ENCODE results near the gene PPFIBP2. TPM values are rescaled to one million over a fixed set of nuclear protein-coding genes. Genes with fewer than 3 reads are reported as not detected.

The PPFIBP2 gene
- total and polyA plus RNA-seq, 2 of the 13 experiments (the other 11 are each of a cell fraction or from before 2014, with no cell fraction given) = 15.0 to 52.5 TPM

- H4K20me1 ChIP-seq (ENCODE audit: insufficient read depth, low read length) = peaks cover 6% of the 10 kb centered on the region; the same call in 1 of the 2 replicates
- peaks cover 10% of the 10 kb centered on the region for H3K79me2 ChIP-seq (ENCODE audit: insufficient read depth, low read length)
- H3K4me3 ChIP-seq (replicated peaks in 1 of 3; ENCODE audit: insufficient read depth in 1 of 3, low read depth in 2 of 3, low read length in 3 of 3) = no peak overlapping the region
- DNase-seq (ENCODE audit: low spot score) = no peak
- no peaks in the 10 kb centered on the region for H3K27me3 ChIP-seq (ENCODE audit: control insufficient read depth in 1 of 2, insufficient read depth in 2 of 2, low read length in 2 of 2)
- no peak overlapping the region for H3K27ac ChIP-seq (ENCODE audit: extremely low read length, insufficient read depth, low read length)
- H3K9me3 ChIP-seq (ENCODE audit: low read length) = no peaks in the 10 kb centered on the region
- FAIRE-seq = no peak
- H3K4me2 ChIP-seq (ENCODE audit: low read depth, low read length) = no peak overlapping the region
- H3K9ac ChIP-seq (ENCODE audit: insufficient read depth, low read depth, low read length) = no peak overlapping the region
- BruUV-seq (replicated peaks) = no TSS peak
- H2AFZ ChIP-seq (ENCODE audit: low read length) = no peak overlapping the region
- H3K36me3 ChIP-seq (replicated peaks in 1 of 2; ENCODE audit: control insufficient read depth in 1 of 2, insufficient read depth in 2 of 2, low read length in 2 of 2) = peaks cover 4 to 35% of the 10 kb centered on the region in 2 experiments
- WGBS (ENCODE audit: low lambda C conversion rate) = 97% methylated on average over 2 of the region's 2 CpGs
- ChIA-PET POLR2A (interaction anchor here (4.0 kb wide), 1 partner anchor 11 kb away, joined by 20 read pairs; no protein-coding TSS in a partner anchor), CTCF (ENCODE audit: low intra/inter-chr PET ratio, low total read pairs) (no interaction called here)
- ATAC-seq = no peak
- intact Hi-C loops (cut with micrococcal nuclease; ENCODE audit: unreplicated experiment) (no loop called here), in situ Hi-C loops (cut with HindIII; ENCODE audit: extremely low pct_ligation_motif_present, low pct_unique_long_range_greater_than_20kb) (no loop called here)
- peaks cover 37% of the 10 kb centered on the region for H3K4me1 ChIP-seq (ENCODE audit: insufficient read depth, low read length)
- no peak for TF ChIP-seq POLR2A (IDR thresholded peaks at IDR 0.05; ENCODE audit: insufficient read depth in 1 of 2, low read depth in 2 of 2, low read length in 2 of 2)
- no peak for TF ChIP-seq ZNF839 (CRISPR knock-in tag; IDR thresholded peaks at IDR 0.05; ENCODE audit: borderline replicate concordance)
- no peak for TF ChIP-seq ZNF530 (CRISPR knock-in tag; IDR thresholded peaks at IDR 0.05; ENCODE audit: low read depth)
- no peak for TF ChIP-seq SP2 (CRISPR knock-in tag; IDR thresholded peaks at IDR 0.05)
- TF ChIP-seq THAP7 (CRISPR knock-in tag; IDR thresholded peaks at IDR 0.05) = no peak
- no peak for TF ChIP-seq SIN3B (IDR thresholded peaks at IDR 0.05; ENCODE audit: low read length)
- TF ChIP-seq ZNF24 (IDR thresholded peaks at IDR 0.05) = no peak
- TF ChIP-seq CTCF (CRISPR knock-in tag; IDR thresholded peaks at IDR 0.05) = no peak
- TF ChIP-seq PRDM10 (CRISPR knock-in tag; IDR thresholded peaks at IDR 0.05; ENCODE audit: low read depth) = no peak
- no peak for TF ChIP-seq PITX1 (CRISPR knock-in tag; IDR thresholded peaks at IDR 0.05)
- TF ChIP-seq ZNF597 (CRISPR knock-in tag; IDR thresholded peaks at IDR 0.05) = no peak
- TF ChIP-seq RAD21 (CRISPR knock-in tag; IDR thresholded peaks at IDR 0.05) = no peak
- TF ChIP-seq, protein P1, sequence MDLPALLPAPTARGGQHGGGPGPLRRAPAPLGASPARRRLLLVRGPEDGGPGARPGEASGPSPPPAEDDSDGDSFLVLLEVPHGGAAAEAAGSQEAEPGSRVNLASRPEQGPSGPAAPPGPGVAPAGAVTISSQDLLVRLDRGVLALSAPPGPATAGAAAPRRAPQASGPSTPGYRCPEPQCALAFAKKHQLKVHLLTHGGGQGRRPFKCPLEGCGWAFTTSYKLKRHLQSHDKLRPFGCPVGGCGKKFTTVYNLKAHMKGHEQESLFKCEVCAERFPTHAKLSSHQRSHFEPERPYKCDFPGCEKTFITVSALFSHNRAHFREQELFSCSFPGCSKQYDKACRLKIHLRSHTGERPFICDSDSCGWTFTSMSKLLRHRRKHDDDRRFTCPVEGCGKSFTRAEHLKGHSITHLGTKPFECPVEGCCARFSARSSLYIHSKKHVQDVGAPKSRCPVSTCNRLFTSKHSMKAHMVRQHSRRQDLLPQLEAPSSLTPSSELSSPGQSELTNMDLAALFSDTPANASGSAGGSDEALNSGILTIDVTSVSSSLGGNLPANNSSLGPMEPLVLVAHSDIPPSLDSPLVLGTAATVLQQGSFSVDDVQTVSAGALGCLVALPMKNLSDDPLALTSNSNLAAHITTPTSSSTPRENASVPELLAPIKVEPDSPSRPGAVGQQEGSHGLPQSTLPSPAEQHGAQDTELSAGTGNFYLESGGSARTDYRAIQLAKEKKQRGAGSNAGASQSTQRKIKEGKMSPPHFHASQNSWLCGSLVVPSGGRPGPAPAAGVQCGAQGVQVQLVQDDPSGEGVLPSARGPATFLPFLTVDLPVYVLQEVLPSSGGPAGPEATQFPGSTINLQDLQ (CRISPR knock-in tag; IDR thresholded peaks at IDR 0.05) = no peak
Measured at GRCh38 chr11:7585816-7586215, 72.0 kb downstream of the PPFIBP2 start.
